Head of caudate nucleus (tissue), 42 donors: ENCODE results near the gene ABHD14A.

Experiments
- DNase-seq, 42 donors: peaks; one replicate each; pipeline versions ENCODE4 v3.0.0 to v3.0.0-alpha.2; 2020 to 2021; ENCODE audit warnings: mixed read lengths in 7 of 42
- intact Hi-C: fragments of 100-400 bp; cut with DNase I; formaldehyde crosslinking; loops from one replicate; pipeline ENCODE4 v1.15.0; 2022

The ABHD14A gene

DNA sequence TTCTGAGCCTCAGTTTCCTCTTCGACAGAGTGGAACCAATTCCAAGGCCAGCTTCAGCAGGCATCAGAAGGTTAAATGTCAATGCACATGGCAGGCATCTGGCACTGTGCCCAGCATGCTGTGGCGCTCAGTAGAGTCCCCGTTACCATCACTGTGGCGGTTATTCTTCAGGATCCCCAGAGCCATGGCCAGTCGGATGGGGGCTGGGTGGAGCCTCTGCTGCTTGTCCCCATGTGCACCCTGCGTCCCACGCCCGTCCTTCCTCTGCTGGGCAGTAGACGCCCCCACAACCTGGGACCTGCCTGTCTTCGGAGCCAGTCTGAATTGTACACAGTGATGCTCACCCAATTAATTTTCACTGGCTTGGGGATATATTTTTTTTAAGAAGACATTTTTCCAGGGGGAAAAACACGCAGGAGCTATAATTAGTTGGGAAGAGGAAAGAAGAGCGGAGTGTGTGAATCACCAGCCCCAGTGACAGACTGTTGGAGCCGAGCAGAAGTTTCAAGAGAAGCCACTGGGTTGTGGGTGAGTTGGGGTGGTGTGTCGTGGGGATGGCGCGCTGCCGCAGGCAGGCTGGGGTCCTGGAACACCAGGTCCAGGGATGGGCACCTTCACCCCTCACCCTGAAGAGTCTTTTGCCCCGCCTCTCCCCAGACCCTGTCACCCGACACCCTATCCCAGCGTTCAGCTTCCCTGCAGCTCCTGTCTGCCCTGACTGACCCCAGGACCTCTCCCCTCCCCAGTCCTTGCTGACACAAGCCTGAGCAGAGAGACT lies 47.6 kb downstream of the ABHD14A start:
- intact Hi-C loops = no loop called here
- peak in 16 of 42 donors; percentile 47 to 87 (median 64) for DNase-seq

DNA sequence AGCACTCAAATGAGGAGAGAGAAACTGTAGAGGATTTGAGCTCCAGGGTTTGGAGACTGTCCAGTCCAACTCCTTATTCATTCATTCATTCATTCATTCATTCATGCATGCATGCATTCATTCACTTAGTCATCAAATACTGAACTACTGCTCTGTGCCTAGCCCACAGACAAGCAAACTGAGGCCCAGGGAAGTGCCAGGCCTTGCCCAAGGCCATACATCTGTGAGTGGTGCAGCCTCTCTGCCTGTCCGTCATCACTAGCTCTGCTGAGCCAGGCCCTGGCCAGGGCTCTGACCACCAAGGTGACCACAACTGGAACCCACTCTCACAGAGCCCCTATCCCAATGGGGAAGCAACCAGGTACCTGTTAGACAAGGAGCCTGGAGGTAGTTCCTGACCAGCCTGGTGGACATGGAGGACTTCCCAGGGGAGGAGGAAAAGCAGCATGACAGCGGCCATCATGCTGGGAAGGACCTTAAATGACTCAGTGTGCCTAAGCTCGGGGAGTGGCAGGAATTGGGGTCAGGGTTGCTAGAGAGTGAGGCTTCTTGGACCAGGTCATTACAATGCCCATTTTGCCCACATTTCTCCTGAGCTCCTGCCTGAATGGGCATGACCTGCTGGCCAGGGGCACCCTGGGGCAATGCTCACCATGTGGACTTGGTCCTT lies 48.4 kb downstream of the ABHD14A start:
- intact Hi-C loops = no loop called here
- DNase-seq = no peak

DNA sequence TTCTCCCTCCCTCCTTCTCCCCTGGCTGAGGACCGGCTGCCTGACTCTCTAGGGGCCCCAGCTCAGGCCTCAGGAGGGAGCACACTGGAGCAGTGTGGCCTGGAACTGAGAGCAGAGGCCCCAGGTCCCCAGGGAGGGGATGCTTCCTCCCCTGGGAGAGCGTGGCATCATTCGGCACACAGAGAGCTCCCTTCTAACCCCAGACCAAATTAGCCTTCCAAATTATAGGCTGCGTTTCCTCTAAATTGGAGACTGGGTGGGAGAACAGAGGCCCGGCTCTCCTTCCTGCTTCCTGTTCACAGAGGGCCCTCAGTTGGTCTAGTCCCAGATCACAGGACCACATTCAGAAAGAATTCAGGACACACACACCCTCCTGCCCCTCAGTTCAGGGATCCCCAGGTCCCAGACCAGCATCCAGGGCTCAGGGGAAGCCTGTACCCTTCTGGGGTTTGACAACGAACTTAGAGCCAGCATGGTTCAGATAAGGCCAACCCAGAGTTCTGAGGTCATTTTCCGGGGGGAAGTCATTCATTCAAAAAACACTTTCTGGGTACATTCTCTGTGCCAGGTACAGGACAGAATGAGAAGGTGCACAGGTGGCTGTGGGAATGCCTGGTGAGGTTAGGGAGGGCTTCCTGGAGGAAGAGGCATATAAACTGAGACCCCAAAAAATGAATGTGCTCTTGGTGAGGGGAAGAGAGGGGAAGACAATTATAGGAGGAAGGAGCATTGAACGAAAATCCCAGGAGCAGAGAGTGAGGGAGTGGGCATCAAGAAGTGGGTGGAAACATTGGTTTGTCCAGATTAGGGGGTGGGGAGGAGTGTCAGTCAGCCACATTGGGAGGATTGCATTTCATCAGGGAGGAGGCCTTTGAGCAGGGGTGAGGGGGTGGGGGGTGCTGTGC lies 49.2 kb downstream of the ABHD14A start:
- DNase-seq = no peak
- intact Hi-C loops = no loop called here

- intact Hi-C loops = no loop called here
Measured at GRCh38 chr3:52024765-52025452, 50.0 kb downstream of the ABHD14A start.

DNA sequence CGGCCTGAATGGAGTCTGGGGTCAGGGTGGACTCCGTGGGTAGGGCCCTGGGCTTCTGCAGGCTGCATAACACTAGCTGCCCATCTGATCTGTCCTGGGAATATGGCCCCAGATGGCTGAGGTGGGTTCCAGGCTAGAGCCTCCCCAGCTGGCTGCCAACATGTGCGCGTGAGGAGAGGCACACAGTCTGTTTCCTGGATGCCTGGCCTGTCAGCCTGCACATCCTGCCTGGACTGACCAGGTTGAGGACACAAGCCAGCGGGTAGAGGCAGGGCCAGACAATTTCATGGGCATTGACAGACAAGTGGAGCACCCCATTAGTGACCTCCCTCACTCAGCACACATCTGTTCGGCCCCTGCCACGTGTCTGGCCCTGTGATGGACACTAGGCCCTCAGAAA lies 50.6 kb downstream of the ABHD14A start:
- intact Hi-C loops = no loop called here
- no peak for DNase-seq

More at GRCh38 chr3:52024765-52025452, 50.0 kb downstream of the ABHD14A start:
- no peak for DNase-seq

- intact Hi-C loops = no loop called here
Measured at GRCh38 chr3:52026041-52026440, 51.2 kb downstream of the ABHD14A start.

DNA sequence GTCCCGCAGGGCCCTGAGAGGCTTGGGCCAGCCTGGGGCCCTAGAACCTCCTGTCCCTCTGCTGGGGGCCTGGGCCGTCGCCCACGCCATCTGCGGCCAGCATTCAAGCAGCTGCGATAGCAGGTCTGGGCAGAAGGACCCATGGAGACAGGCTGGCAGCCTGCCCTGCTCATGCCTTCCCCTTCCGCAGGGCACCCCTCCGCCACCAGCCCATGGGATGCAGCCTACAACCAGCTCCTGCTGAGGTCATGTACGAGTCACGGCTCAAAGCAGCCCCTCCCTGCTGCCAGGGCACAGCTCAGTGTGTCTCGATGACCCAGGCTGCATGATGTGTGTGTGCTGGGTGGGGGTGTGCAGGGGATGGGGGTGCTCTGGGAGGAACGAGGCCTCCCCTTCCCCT lies 53.7 kb downstream of the ABHD14A start:
- intact Hi-C loops = no loop called here
- DNase-seq = peak; percentile 76 to 97 (median 88)

More at GRCh38 chr3:52026041-52026440, 51.2 kb downstream of the ABHD14A start:
- DNase-seq = no peak

DNA sequence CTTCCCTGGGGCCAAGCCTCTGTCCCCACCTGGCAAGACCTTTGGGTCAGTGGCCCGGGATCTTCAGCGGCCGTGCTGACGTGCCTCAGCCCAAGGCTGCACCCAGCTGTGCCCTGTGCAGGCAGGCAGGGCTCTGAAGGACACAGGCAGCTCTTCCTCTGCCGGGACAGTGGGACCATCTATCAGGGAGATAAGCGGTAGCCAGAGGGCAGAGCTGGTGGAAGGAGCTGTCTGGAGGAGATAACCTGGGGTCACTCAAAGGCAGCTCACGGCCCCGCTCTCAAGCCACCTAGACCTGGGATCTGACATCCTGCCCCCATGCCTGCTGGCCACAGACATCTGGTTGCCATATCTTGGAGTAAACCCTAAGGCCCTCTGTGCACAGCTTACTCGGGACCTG lies 54.2 kb downstream of the ABHD14A start:
- DNase-seq = no peak
- intact Hi-C loops = no loop called here

DNA sequence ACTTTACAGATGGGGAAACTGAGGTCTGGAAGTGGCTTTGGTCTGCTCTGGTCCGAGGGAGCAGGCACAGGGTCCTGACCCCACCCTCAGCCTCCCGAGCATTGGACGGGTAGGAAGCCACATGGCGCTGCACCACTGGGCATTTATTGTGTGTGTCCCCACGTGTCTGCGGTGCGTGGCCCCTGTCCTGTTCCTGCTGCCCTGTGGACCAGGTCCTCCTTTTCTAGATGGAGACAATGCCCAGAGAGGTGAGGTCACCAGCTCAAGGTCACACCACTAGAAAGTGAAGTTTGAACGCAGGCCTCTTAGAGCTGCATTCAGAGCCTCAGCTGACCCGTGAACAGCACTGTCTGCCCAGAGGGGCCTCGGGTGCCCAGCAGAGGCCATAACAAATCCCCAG lies 54.7 kb downstream of the ABHD14A start:
- no peak for DNase-seq
- intact Hi-C loops = no loop called here
